H7 (cell line): ENCODE data around the gene CKAP5. TPM values are rescaled to one million over a fixed set of nuclear protein-coding genes. Genes with fewer than 3 reads are reported as not detected.
"Not testable (repeated sequence)": the region's sequence is repeated elsewhere in the genome, so short reads cannot be mapped to it uniquely, and the experiment has no call there.

Source experiments
- DNase-seq: peaks from one replicate; pipeline ENCODE4 v3.0.0; 2012
- H3K27me3 ChIP-seq: 2 replicates; pipeline ENCODE4 v1.6.0; 2011; ENCODE audit warnings: mild to moderate bottlenecking, low read length; ENCODE audit not compliant: control insufficient read depth, insufficient read depth
- H3K36me3 ChIP-seq: replicated peaks from 2 replicates; pipeline ENCODE4 v1.5.1; 2011; ENCODE audit warnings: low read length; ENCODE audit not compliant: control insufficient read depth, insufficient read depth
- H3K4me3 ChIP-seq: 2 replicates; pipeline ENCODE4 v1.5.1; 2011; ENCODE audit warnings: low read depth, mild to moderate bottlenecking, control low read depth, low read length, moderate library complexity; ENCODE audit not compliant: insufficient read depth
- total RNA-seq: library from RNA; depleted of rRNA; stranded (reverse); fragments of >200 nt; shearing (Covaris generic); gene quantifications from 2 replicates; pipeline ENCODE4 v1.2.3, GENCODE V29; 2014

The CKAP5 gene
- total RNA-seq, 1 experiment from 2014 or later = 81.8 TPM

- Histone ChIP-seq H3K4me3 (no peak overlapping the region), H3K27me3 (no peaks in the 10 kb centered on the region), H3K36me3 (no peaks in the 10 kb centered on the region)
- no peak for DNase-seq
Measured at GRCh38 chr11:46836870-46837269, 9.2 kb downstream of the CKAP5 start.

GRCh38 chr11:46836431-46836830 lies 9.6 kb downstream of the CKAP5 start:
- no peaks in the 10 kb centered on the region for H3K27me3 ChIP-seq
- no peak overlapping the region for H3K4me3 ChIP-seq
- no peaks in the 10 kb centered on the region for H3K36me3 ChIP-seq
- DNase-seq = no peak

- Histone ChIP-seq H3K4me3 (no peak overlapping the region), H3K27me3 (no peaks in the 10 kb centered on the region), H3K36me3 (no peaks in the 10 kb centered on the region)
- DNase-seq = no peak
Measured at GRCh38 chr11:46835897-46836296, 10.2 kb downstream of the CKAP5 start.

GRCh38 chr11:46834821-46835220 lies 11.3 kb downstream of the CKAP5 start:
- Histone ChIP-seq H3K36me3 (no peaks in the 10 kb centered on the region), H3K4me3 (no peak overlapping the region), H3K27me3 (no peaks in the 10 kb centered on the region)
- DNase-seq = no peak

- H3K27me3 ChIP-seq = no peaks in the 10 kb centered on the region
- no peaks in the 10 kb centered on the region for H3K36me3 ChIP-seq
- H3K4me3 ChIP-seq = no peak overlapping the region
- no peak for DNase-seq
Measured at GRCh38 chr11:46832511-46833214, 13.4 kb downstream of the CKAP5 start.

- DNase-seq = no peak
- Histone ChIP-seq H3K4me3 (no peak overlapping the region), H3K27me3 (no peaks in the 10 kb centered on the region), H3K36me3 (no peaks in the 10 kb centered on the region)
Measured at GRCh38 chr11:46827995-46828394, 18.1 kb downstream of the CKAP5 start.

- Histone ChIP-seq H3K4me3 (peak overlapping the region; percentile 24), H3K27me3 (no peaks in the 10 kb centered on the region), H3K36me3 (no peaks in the 10 kb centered on the region)
- peak; percentile 89 for DNase-seq
Measured at GRCh38 chr11:46826310-46827044, 19.6 kb downstream of the CKAP5 start.

GRCh38 chr11:46808799-46809431 lies 37.2 kb downstream of the CKAP5 start:
- H3K36me3 ChIP-seq = peaks cover 16% of the 10 kb centered on the region
- peak; percentile 13 for DNase-seq

GRCh38 chr11:46801694-46802470 lies 44.2 kb downstream of the CKAP5 start:
- no peak for DNase-seq
- H3K27me3 ChIP-seq = no peaks in the 10 kb centered on the region
- no peak overlapping the region for H3K4me3 ChIP-seq
- H3K36me3 ChIP-seq = peaks cover 27% of the 10 kb centered on the region

More at GRCh38 chr11:46808799-46809431, 37.2 kb downstream of the CKAP5 start:
- Histone ChIP-seq H3K27me3 (no peaks in the 10 kb centered on the region), H3K4me3 (no peak overlapping the region)

- H3K36me3 ChIP-seq = peaks cover 32% of the 10 kb centered on the region
- H3K4me3 ChIP-seq = no peak overlapping the region
- no peaks in the 10 kb centered on the region for H3K27me3 ChIP-seq
- DNase-seq = no peak
Measured at GRCh38 chr11:46800177-46800576, 45.9 kb downstream of the CKAP5 start.

GRCh38 chr11:46799725-46800124 lies 46.4 kb downstream of the CKAP5 start:
- peaks cover 32% of the 10 kb centered on the region for H3K36me3 ChIP-seq
- DNase-seq, H3K27me3 ChIP-seq, H3K4me3 ChIP-seq: not testable (repeated sequence)

GRCh38 chr11:46778416-46778815 lies 67.7 kb downstream of the CKAP5 start:
- no peak for DNase-seq
- Histone ChIP-seq H3K36me3 (peaks cover 33% of the 10 kb centered on the region), H3K27me3 (no peaks in the 10 kb centered on the region), H3K4me3 (no peak overlapping the region)

GRCh38 chr11:46776878-46777277 lies 69.2 kb downstream of the CKAP5 start:
- no peak for DNase-seq
- Histone ChIP-seq H3K27me3 (no peaks in the 10 kb centered on the region), H3K4me3 (no peak overlapping the region), H3K36me3 (peaks cover 30% of the 10 kb centered on the region)

- DNase-seq = no peak
- no peaks in the 10 kb centered on the region for H3K27me3 ChIP-seq
- H3K4me3 ChIP-seq = no peak overlapping the region
- peaks cover 25% of the 10 kb centered on the region for H3K36me3 ChIP-seq
Measured at GRCh38 chr11:46769636-46770221, 76.4 kb downstream of the CKAP5 start.
